HCT116 (cell line): ENCODE measurements around the gene SCARF1. TPM values are rescaled to one million over a fixed set of nuclear protein-coding genes. Genes with fewer than 3 reads are reported as not detected.

Experiments used
- ATAC-seq: fragments of 200-7000 bp; cut with Tn5 transposase; 2 replicates; pipeline ENCODE4 v1.9.1; 2020; ENCODE audit warnings: mild to moderate bottlenecking, moderate library complexity
- BruUV-seq: library from RNA; stranded (reverse); fragments of 400-500 nt; replicated peaks from 2 replicates; lab custom pipeline; 2021; lab: Mats Ljungman, UMichigan
- CTCF ChIA-PET: fragments of 300-600 bp; sonication (Branson Sonifier 250); formaldehyde crosslinking; loops from one replicate; lab custom pipeline; 2021; ENCODE audit warnings: antibody characterized with exemption; lab: Charles Lee
- POLR2A ChIA-PET: fragments of 300-600, 350-600 bp; sonication (Branson Sonifier 250); formaldehyde crosslinking; loops from one replicate; lab custom pipeline; 2021; ENCODE audit warnings: antibody characterized with exemption; lab: Charles Lee
- RAD21 ChIA-PET, 2 experiments: fragments of 300-600 bp; sonication (Branson Sonifier 250); formaldehyde crosslinking; loops; one replicate each; lab custom pipeline; 2023; ENCODE audit warnings: low total read pairs in 2 of 2; ENCODE audit not compliant: uncharacterized antibody in 2 of 2, unreplicated experiment in 2 of 2, low non-redundant PET in 1 of 2; lab: Charles Lee
- DNase-seq: peaks from one replicate; pipeline ENCODE4 v3.0.0-alpha.2; 2010; ENCODE audit warnings: low read depth, low spot score
- H2AFZ ChIP-seq: fragments of 200-600 bp; shearing (Covaris generic), sonication (generic); 2 replicates; pipeline ENCODE4 v1.6.1; 2017; ENCODE audit warnings: low read depth, mixed run types, mixed read lengths, antibody characterized with exemption, low read length; ENCODE audit not compliant: poor library complexity, severe bottlenecking
- H3K27ac ChIP-seq: 2 replicates; pipeline ENCODE4 v1.5.1; 2012; ENCODE audit warnings: low read depth, low read length
- H3K27me3 ChIP-seq: fragments of 200-600 bp; sonication (generic); 2 replicates; pipeline ENCODE4 v1.6.1; 2016; ENCODE audit warnings: mixed run types, low read length, mixed read lengths; ENCODE audit not compliant: insufficient read depth
- H3K36me3 ChIP-seq, 2 experiments: fragments of 200-500 bp in 1 of 2; fragments of 200-600 bp in 1 of 2; sonication (Bioruptor generic) in 1 of 2; sonication (generic) in 1 of 2; 2 replicates each; pipeline versions ENCODE4 v1.5.1 to v1.6.1; 2014 to 2016; ENCODE audit warnings: low read length in 2 of 2, inconsistent platforms in 1 of 2, mixed read lengths in 1 of 2, mixed run types in 1 of 2; ENCODE audit not compliant: insufficient read depth in 2 of 2, control insufficient read depth in 1 of 2
- H3K4me1 ChIP-seq, 2 experiments: fragments of 200-600 bp in 1 of 2; sonication (generic) in 1 of 2; 2 replicates each; pipeline versions ENCODE4 v1.5.1 to v1.6.1; 2012 to 2017; ENCODE audit warnings: low read length in 2 of 2, inconsistent platforms in 1 of 2, mild to moderate bottlenecking in 1 of 2, mixed read lengths in 1 of 2, mixed run types in 1 of 2, moderate library complexity in 1 of 2; ENCODE audit not compliant: insufficient read depth in 2 of 2, control insufficient read depth in 1 of 2
- H3K4me2 ChIP-seq: fragments of 200-600 bp; sonication (generic); 2 replicates; pipeline ENCODE4 v1.6.1; 2017; ENCODE audit warnings: mixed run types, low read length, mixed read lengths
- H3K4me3 ChIP-seq, 2 experiments: fragments of 200-600 bp in 1 of 2; sonication (generic) in 1 of 2; replicated peaks in 1 of 2; 2 replicates each; pipeline ENCODE4 v1.5.1; 2011 to 2016; ENCODE audit warnings: low read length in 2 of 2, control low read depth in 1 of 2, low read depth in 1 of 2, mild to moderate bottlenecking in 1 of 2, mixed read lengths in 1 of 2, mixed run types in 1 of 2
- H3K79me2 ChIP-seq: fragments of 200-600 bp; sonication (generic); 2 replicates; pipeline ENCODE4 v1.6.1; 2017; ENCODE audit warnings: mild to moderate bottlenecking, mixed run types, low read length, moderate library complexity, mixed read lengths; ENCODE audit not compliant: insufficient read depth
- H3K9ac ChIP-seq: fragments of 200-600 bp; sonication (generic); 2 replicates; pipeline ENCODE4 v1.6.1; 2016; ENCODE audit warnings: low read length, mixed read lengths
- H3K9me2 ChIP-seq: fragments of 200-600 bp; sonication (generic), shearing (Covaris generic); 2 replicates; pipeline ENCODE4 v1.6.1; 2017; ENCODE audit warnings: mixed run types, mild to moderate bottlenecking, moderate library complexity; ENCODE audit not compliant: insufficient read depth
- H3K9me3 ChIP-seq, 2 experiments: fragments of 200-500 bp in 1 of 2; fragments of 200-600 bp in 1 of 2; sonication (Bioruptor generic) in 1 of 2; sonication (generic) in 1 of 2; 2 replicates each; pipeline ENCODE4 v1.6.1; 2014 to 2017; ENCODE audit warnings: low read length in 2 of 2, mixed read lengths in 2 of 2, inconsistent platforms in 1 of 2, low read depth in 1 of 2, mild to moderate bottlenecking in 1 of 2, mixed run types in 1 of 2, moderate library complexity in 1 of 2; ENCODE audit not compliant: control insufficient read depth in 1 of 2, insufficient read depth in 1 of 2
- H4K20me1 ChIP-seq: fragments of 200-600 bp; sonication (generic), shearing (Covaris generic); 2 replicates; pipeline ENCODE4 v1.6.1; 2017; ENCODE audit warnings: mixed run types, mild to moderate bottlenecking, moderate library complexity; ENCODE audit not compliant: insufficient read depth
- FOSL1 ChIP-seq: IDR thresholded peaks from 2 replicates; pipeline ENCODE4 v1.6.1; 2012; ENCODE audit warnings: low read depth
- POLR2AphosphoS5 ChIP-seq: IDR thresholded peaks from 2 replicates; pipeline ENCODE4 v1.6.1; 2011; ENCODE audit warnings: mild to moderate bottlenecking, low read depth, low read length, moderate library complexity
- TCF7L2 ChIP-seq: IDR thresholded peaks from 2 replicates; pipeline ENCODE4 v1.7.0; 2011; ENCODE audit warnings: borderline replicate concordance, inconsistent platforms; ENCODE audit not compliant: insufficient read depth, insufficient read length; ENCODE audit errors: extremely low read depth
- intact Hi-C: fragments of 100-400 bp; cut with micrococcal nuclease; formaldehyde crosslinking; loops from 2 replicates; pipeline ENCODE4 v1.10.0; 2022
- total RNA-seq: library from RNA; stranded (reverse); gene quantifications from one replicate; pipeline ENCODE4 v1.2.1, GENCODE V29; 2021; ENCODE audit not compliant: unreplicated experiment

The SCARF1 gene
- total RNA-seq, 1 experiment from 2014 or later, result 2.2 TPM

GRCh38 chr17:1584167-1584566, 61.4 kb downstream of the SCARF1 start:
- Histone ChIP-seq H3K9ac (no peak overlapping the region), H3K4me3 (no peak overlapping the region), H3K36me3 (no peaks in the 10 kb centered on the region)
- ATAC-seq, result no peak
- POLR2A ChIA-PET, result no interaction called here
- TF ChIP-seq FOSL1 (no peak), TCF7L2 (no peak), POLR2AphosphoS5 (no peak)
- TF ChIP-seq, all 23 proteins: peak for 0
- no peaks in the 10 kb centered on the region for H3K9me2 ChIP-seq
- DNase-seq, result no peak
- intact Hi-C loops, result no loop called here
- no peak overlapping the region for H3K27ac ChIP-seq
- no peaks in the 10 kb centered on the region for H3K79me2 ChIP-seq
- H3K4me1 ChIP-seq, result peaks cover 24 to 25% of the 10 kb centered on the region in 2 experiments
- H3K27me3 ChIP-seq, result no peaks in the 10 kb centered on the region
- RAD21 ChIA-PET, result no interaction called here
- CTCF ChIA-PET, result no interaction called here
- BruUV-seq, result no TSS peak
- H3K4me2 ChIP-seq, result no peak overlapping the region
- no peak overlapping the region for H2AFZ ChIP-seq
- no peaks in the 10 kb centered on the region for H4K20me1 ChIP-seq
- H3K9me3 ChIP-seq, result no peaks in the 10 kb centered on the region

Other genes with a start within 250 kb of the SCARF1 start
- gene YWHAE, start 245.5 kb downstream of the SCARF1 start, total RNA-seq, result 735 TPM
- 55.5 TPM for gene CRK, start 189.5 kb downstream of the SCARF1 start, total RNA-seq
- gene MYO1C, start 153.0 kb downstream of the SCARF1 start, total RNA-seq, result 227 TPM
- 25.6 TPM for gene INPP5K, start 129.1 kb downstream of the SCARF1 start, total RNA-seq
- 71.2 TPM for gene PITPNA, start 82.9 kb downstream of the SCARF1 start, total RNA-seq
- 12.6 TPM for gene SLC43A2, start 16.9 kb downstream of the SCARF1 start, total RNA-seq
- gene RILP, start 4.1 kb upstream of the SCARF1 start, total RNA-seq, result 11.6 TPM
- gene PRPF8, start 39.1 kb upstream of the SCARF1 start, total RNA-seq, result 386 TPM
- gene TLCD2, start 64.6 kb upstream of the SCARF1 start, total RNA-seq, result 1.8 TPM
- gene WDR81, start 79.0 kb upstream of the SCARF1 start, total RNA-seq, result 17.3 TPM
- gene SERPINF2, start 97.1 kb upstream of the SCARF1 start, total RNA-seq, result 2.5 TPM
- gene SERPINF1, start 116.3 kb upstream of the SCARF1 start, total RNA-seq, result 2.7 TPM
- 16.9 TPM for gene SMYD4, start 184.2 kb upstream of the SCARF1 start, total RNA-seq
- 198 TPM for gene RPA1, start 184.3 kb upstream of the SCARF1 start, total RNA-seq